SK-N-MC (cell line): ENCODE measurements around the gene TERT.

Experiments
- DNase-seq: peaks from one replicate; pipeline ENCODE4 v3.0.0-alpha.2; 2011; ENCODE audit warnings: low read depth, low spot score
- H3K27ac ChIP-seq: fragments of 200-600 bp; sonication (generic); 2 replicates; pipeline ENCODE4 v1.5.1; 2016; ENCODE audit warnings: mixed run types
- H3K36me3 ChIP-seq: fragments of 200-600 bp; sonication (generic); 2 replicates; pipeline ENCODE4 v1.6.1; 2017; ENCODE audit warnings: antibody characterized with exemption, low read length, mixed read lengths; ENCODE audit not compliant: insufficient read depth
- H3K4me3 ChIP-seq: fragments of 200-600 bp; sonication (generic); 2 replicates; pipeline ENCODE4 v1.5.1; 2016
- H3K9ac ChIP-seq: fragments of 200-600 bp; sonication (generic); 2 replicates; pipeline ENCODE4 v1.8.0; 2017; ENCODE audit warnings: mixed run types, mixed read lengths; ENCODE audit not compliant: insufficient read length
- H3K9me3 ChIP-seq: fragments of 200-600 bp; sonication (generic); 2 replicates; pipeline ENCODE4 v1.6.1; 2017; ENCODE audit warnings: low read depth, mild to moderate bottlenecking, antibody characterized with exemption, low read length, moderate library complexity, mixed read lengths
- EZH2 ChIP-seq: fragments of 200-600 bp; sonication (generic); IDR thresholded peaks from one replicate; pipeline ENCODE4 v1.6.1; 2017; ENCODE audit warnings: antibody characterized with exemption
- FOXP2 ChIP-seq: optimal IDR thresholded peaks from 2 replicates; pipeline ENCODE3; 2011; ENCODE audit warnings: mild to moderate bottlenecking, moderate library complexity; ENCODE audit not compliant: insufficient read depth; ENCODE audit errors: extremely low read length, control extremely low read depth
- POLR2AphosphoS5 ChIP-seq: IDR thresholded peaks from 2 replicates; pipeline ENCODE4 v1.6.1; 2012; ENCODE audit warnings: mild to moderate bottlenecking, low read depth, low read length, borderline replicate concordance

Gene TERT

DNA sequence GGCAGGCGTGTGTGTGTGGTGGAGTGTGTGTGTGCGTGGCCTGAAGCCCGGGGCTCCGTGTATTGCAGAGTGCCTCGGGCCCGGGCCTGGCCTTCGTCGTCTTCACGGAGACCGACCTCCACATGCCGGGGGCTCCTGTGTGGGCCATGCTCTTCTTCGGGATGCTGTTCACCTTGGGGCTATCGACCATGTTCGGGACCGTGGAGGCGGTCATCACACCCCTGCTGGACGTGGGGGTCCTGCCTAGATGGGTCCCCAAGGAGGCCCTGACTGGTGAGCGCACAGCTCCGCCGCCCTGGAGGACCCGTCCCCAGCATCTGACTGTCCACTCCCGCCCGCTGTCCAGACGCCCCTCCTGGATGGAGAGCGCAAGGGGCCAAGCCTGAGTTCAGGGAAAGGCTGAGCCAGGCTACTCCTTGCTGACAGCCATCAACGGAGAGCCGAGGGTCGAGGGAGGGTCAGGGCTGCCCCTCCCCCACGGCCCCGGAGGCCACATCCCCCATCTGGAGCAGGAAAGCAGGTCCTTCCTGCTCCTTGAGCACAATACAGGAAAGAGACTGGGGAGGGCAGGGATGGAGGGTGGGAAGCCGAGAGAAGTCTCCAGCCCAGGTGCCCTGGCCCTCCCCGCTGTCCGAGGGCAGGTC lies 51.3 kb downstream of the TERT start:
- Histone ChIP-seq H3K36me3 (no peaks in the 10 kb centered on the region), H3K9me3 (no peaks in the 10 kb centered on the region), H3K27ac (no peak overlapping the region), H3K4me3 (no peak overlapping the region), H3K9ac (no peak overlapping the region)
- no peak for TF ChIP-seq POLR2AphosphoS5
- TF ChIP-seq FOXP2, result no peak
- no peak for TF ChIP-seq EZH2
- DNase-seq, result no peak

- H3K4me3 ChIP-seq, result no peak overlapping the region
- H3K36me3 ChIP-seq, result no peaks in the 10 kb centered on the region
- TF ChIP-seq FOXP2, result no peak
- no peak for TF ChIP-seq EZH2
- no peak for TF ChIP-seq POLR2AphosphoS5
- DNase-seq, result no peak
- no peak overlapping the region for H3K27ac ChIP-seq
- no peaks in the 10 kb centered on the region for H3K9me3 ChIP-seq
- H3K9ac ChIP-seq, result no peak overlapping the region
Observed at GRCh38 chr5:1242733-1243486, 52.0 kb downstream of the TERT start.

- Histone ChIP-seq H3K9me3 (no peaks in the 10 kb centered on the region), H3K36me3 (no peaks in the 10 kb centered on the region), H3K9ac (no peak overlapping the region), H3K27ac (no peak overlapping the region), H3K4me3 (no peak overlapping the region)
- DNase-seq, result no peak
- TF ChIP-seq POLR2AphosphoS5, result no peak
- TF ChIP-seq EZH2, result no peak
- TF ChIP-seq FOXP2, result no peak
Observed at GRCh38 chr5:1241509-1242080, 53.3 kb downstream of the TERT start.

- Histone ChIP-seq H3K27ac (no peak overlapping the region), H3K9ac (no peak overlapping the region), H3K9me3 (no peaks in the 10 kb centered on the region), H3K36me3 (no peaks in the 10 kb centered on the region), H3K4me3 (no peak overlapping the region)
- DNase-seq, result no peak
- no peak for TF ChIP-seq FOXP2
Observed at GRCh38 chr5:1240496-1241260, 54.2 kb downstream of the TERT start.

DNA sequence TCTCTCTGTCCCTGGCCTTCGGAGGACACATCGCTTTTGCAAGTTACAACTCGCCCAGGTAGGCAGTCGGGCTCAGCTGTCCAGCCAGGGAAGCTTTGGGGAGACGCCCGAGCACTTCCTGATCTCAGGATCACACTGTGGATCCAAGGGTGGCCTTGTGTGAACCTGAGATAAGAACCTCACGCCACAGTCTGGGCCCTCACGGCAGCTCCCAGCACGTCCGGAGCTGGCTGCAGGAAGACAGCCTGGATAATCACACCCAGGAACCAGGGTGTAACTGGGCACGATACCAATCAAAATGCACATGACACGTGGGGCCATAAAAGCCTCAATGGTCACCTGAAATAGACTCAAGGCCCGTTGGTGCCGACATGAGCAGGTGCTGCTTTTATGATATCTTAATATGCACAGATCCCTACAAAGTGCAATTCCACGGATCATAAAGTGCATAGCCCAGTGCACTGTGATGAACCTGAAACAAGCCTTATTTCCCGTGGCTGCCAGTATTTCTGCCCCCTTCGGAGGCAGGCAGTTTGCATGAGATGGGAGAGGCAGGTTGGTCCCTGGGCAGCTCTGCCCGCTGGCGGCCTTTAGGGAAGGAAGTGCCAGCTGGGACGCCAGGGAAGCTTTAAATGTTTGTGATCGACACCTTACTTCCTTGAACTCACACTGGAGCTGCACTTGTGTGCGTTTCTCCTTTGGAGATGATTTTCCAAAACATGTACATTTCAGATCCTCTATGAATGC lies 55.2 kb downstream of the TERT start:
- no peaks in the 10 kb centered on the region for H3K36me3 ChIP-seq
- H3K9me3 ChIP-seq, result no peaks in the 10 kb centered on the region
- no peak for DNase-seq
- no peak overlapping the region for H3K27ac ChIP-seq
- no peak overlapping the region for H3K9ac ChIP-seq
- TF ChIP-seq POLR2AphosphoS5 (no peak), EZH2 (no peak), FOXP2 (no peak)
- no peak overlapping the region for H3K4me3 ChIP-seq

DNA sequence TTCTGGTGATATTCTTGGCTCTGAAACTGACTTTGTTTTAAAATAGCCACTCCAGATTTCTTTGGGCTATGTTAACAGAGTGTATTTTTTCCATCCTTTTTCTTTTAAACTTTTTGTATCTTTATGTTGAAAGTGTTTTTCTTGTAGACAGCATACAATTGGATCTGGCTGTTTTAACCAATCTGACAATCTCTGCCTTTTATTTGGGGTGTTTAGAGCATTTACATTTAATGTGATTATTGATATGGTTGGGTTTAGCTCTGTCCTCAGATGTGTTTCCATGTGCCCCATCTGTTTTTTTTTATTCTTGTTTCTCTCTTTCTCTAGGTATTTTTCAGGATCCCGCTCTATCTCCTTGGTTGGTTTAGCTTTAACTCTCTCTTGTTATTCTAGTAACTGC lies 59.0 kb downstream of the TERT start:
- no peak overlapping the region for H3K27ac ChIP-seq
- H3K9me3 ChIP-seq, result no peaks in the 10 kb centered on the region
- no peak overlapping the region for H3K4me3 ChIP-seq
- TF ChIP-seq EZH2 (no peak), POLR2AphosphoS5 (no peak), FOXP2 (no peak)
- H3K36me3 ChIP-seq, result no peaks in the 10 kb centered on the region
- no peak overlapping the region for H3K9ac ChIP-seq
- no peak for DNase-seq

DNA sequence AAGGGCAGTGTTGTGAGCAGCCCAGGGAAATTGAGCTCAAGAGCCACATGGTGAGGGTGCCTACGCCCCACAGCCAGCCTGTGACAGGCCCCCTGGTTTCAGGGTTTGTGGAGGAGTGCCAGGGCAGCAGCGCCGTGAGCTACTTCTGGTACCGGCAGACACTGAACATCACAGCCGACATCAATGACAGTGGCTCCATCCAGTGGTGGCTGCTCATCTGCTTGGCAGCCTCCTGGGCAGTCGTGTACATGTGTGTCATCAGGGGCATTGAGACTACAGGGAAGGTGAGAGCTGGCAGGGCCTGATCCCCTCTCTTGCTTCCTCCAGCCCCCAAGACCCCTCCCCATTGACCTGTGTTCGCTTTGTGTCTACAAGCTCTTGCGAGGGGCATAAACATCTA lies 59.5 kb downstream of the TERT start:
- no peak for DNase-seq
- Histone ChIP-seq H3K9ac (no peak overlapping the region), H3K27ac (no peak overlapping the region), H3K9me3 (no peaks in the 10 kb centered on the region), H3K4me3 (no peak overlapping the region), H3K36me3 (no peaks in the 10 kb centered on the region)
- TF ChIP-seq FOXP2 (no peak), POLR2AphosphoS5 (no peak), EZH2 (no peak)

DNA sequence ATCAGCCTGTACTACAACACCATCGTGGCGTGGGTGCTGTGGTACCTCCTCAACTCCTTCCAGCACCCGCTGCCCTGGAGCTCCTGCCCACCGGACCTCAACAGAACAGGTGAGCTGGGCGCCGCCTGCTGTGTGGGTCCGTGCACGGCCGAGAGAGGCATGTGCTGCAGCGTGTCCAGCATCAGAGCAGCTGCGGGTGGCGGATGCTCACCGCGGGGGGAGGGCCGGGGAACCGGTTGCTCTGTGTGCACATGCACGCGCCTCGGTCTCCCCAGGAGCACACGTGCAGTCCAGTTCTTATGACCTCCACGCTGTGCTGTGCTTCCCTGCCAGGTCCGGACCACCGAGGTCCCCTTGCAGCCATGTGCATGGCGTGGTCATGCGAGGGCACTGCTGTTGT lies 62.1 kb downstream of the TERT start:
- H3K9ac ChIP-seq, result no peak overlapping the region
- no peak for TF ChIP-seq EZH2
- no peak for TF ChIP-seq FOXP2
- TF ChIP-seq POLR2AphosphoS5, result no peak
- no peaks in the 10 kb centered on the region for H3K36me3 ChIP-seq
- H3K9me3 ChIP-seq, result no peaks in the 10 kb centered on the region
- no peak overlapping the region for H3K27ac ChIP-seq
- DNase-seq, result no peak
- no peak overlapping the region for H3K4me3 ChIP-seq
